Neural crest cell (in vitro differentiated cells): ENCODE data around the gene TIGD3. TPM values are rescaled to one million over a fixed set of nuclear protein-coding genes. Genes with fewer than 3 reads are reported as not detected.

Source experiments
- DNase-seq: peaks from one replicate; pipeline ENCODE4 v3.0.0; 2021; ENCODE audit warnings: low read depth, mixed read lengths, low spot score
- H3K27ac Mint-ChIP-seq: one replicate; pipeline ENCODE4 v1.8.0; 2021; ENCODE audit warnings: mild to moderate bottlenecking, mixed read lengths; ENCODE audit not compliant: unreplicated experiment
- H3K27me3 Mint-ChIP-seq: 2 replicates; pipeline ENCODE4 v1.8.0; 2021; ENCODE audit warnings: low read depth, mild to moderate bottlenecking, mixed read lengths
- H3K36me3 Mint-ChIP-seq: 2 replicates; pipeline ENCODE4 v1.8.0; 2021; ENCODE audit warnings: low read depth, mild to moderate bottlenecking, mixed read lengths
- H3K4me1 Mint-ChIP-seq: 2 replicates; pipeline ENCODE4 v1.8.0; 2021; ENCODE audit warnings: mixed read lengths
- H3K4me3 Mint-ChIP-seq: one replicate; pipeline ENCODE4 v1.8.0; 2021; ENCODE audit warnings: mild to moderate bottlenecking, mixed read lengths
- H3K9me3 Mint-ChIP-seq: 2 replicates; pipeline ENCODE4 v1.8.0; 2021; ENCODE audit warnings: mixed read lengths
- CTCF ChIP-seq: fragments of 200-600 bp; sonication (generic); conservative IDR thresholded peaks from 2 replicates; pipeline ENCODE4 v1.5.0; 2021; ENCODE audit warnings: antibody characterized with exemption, mild to moderate bottlenecking
- total RNA-seq: library from RNA; stranded (reverse); gene quantifications from 2 replicates; pipeline ENCODE4 v1.2.1, GENCODE V29; 2021

The TIGD3 gene
- total RNA-seq, 1 donor from 2014 or later: 3.3 TPM

GRCh38 chr11:65388731-65389130 lies 34.2 kb downstream of the TIGD3 start:
- peak overlapping the region; percentile 84 for H3K4me3 Mint-ChIP-seq
- H3K9me3 Mint-ChIP-seq: no peaks in the 10 kb centered on the region
- no peak for DNase-seq
- H3K27me3 Mint-ChIP-seq: no peaks in the 10 kb centered on the region
- H3K4me1 Mint-ChIP-seq: peaks cover 44% of the 10 kb centered on the region
- H3K36me3 Mint-ChIP-seq: no peaks in the 10 kb centered on the region
- no peak for TF ChIP-seq CTCF
- H3K27ac Mint-ChIP-seq: no peak overlapping the region

GRCh38 chr11:65389294-65389980 lies 34.9 kb downstream of the TIGD3 start:
- peak overlapping the region; percentile 72 for H3K4me3 Mint-ChIP-seq
- no peaks in the 10 kb centered on the region for H3K27me3 Mint-ChIP-seq
- no peaks in the 10 kb centered on the region for H3K9me3 Mint-ChIP-seq
- peaks cover 37% of the 10 kb centered on the region for H3K4me1 Mint-ChIP-seq
- H3K36me3 Mint-ChIP-seq: no peaks in the 10 kb centered on the region
- H3K27ac Mint-ChIP-seq: peak overlapping the region; percentile 50
- no peak for TF ChIP-seq CTCF
- no peak for DNase-seq

- Mint-ChIP-seq H3K4me1 (peaks cover 37% of the 10 kb centered on the region), H3K4me3 (peak overlapping the region; percentile 72), H3K36me3 (no peaks in the 10 kb centered on the region), H3K27ac (peak overlapping the region; percentile 50), H3K27me3 (no peaks in the 10 kb centered on the region), H3K9me3 (no peaks in the 10 kb centered on the region)
- no peak for TF ChIP-seq CTCF
- peak; percentile 30 for DNase-seq
Measured at GRCh38 chr11:65390099-65390941, 35.8 kb downstream of the TIGD3 start.

- Mint-ChIP-seq H3K27ac (no peak overlapping the region), H3K4me1 (peaks cover 37% of the 10 kb centered on the region), H3K27me3 (no peaks in the 10 kb centered on the region), H3K9me3 (no peaks in the 10 kb centered on the region), H3K4me3 (peak overlapping the region; percentile 72), H3K36me3 (no peaks in the 10 kb centered on the region)
- peak; percentile 19 for DNase-seq
- no peak for TF ChIP-seq CTCF
Measured at GRCh38 chr11:65390996-65391395, 36.4 kb downstream of the TIGD3 start.

GRCh38 chr11:65392186-65392829 lies 37.8 kb downstream of the TIGD3 start:
- H3K9me3 Mint-ChIP-seq: no peaks in the 10 kb centered on the region
- peaks cover 2% of the 10 kb centered on the region for H3K36me3 Mint-ChIP-seq
- no peak for TF ChIP-seq CTCF
- DNase-seq: no peak
- H3K4me1 Mint-ChIP-seq: peaks cover 32% of the 10 kb centered on the region
- H3K27ac Mint-ChIP-seq: no peak overlapping the region
- H3K27me3 Mint-ChIP-seq: no peaks in the 10 kb centered on the region
- no peak overlapping the region for H3K4me3 Mint-ChIP-seq
